ENCODE results near the gene SNRPD3.

SNRPD3 gene

GRCh38 chr22:24555165-24556039, at the start of gene SNRPD3:
Gene SNRPD3 (plus strand): TSS chr22:24555999. CDS start chr22:24557675, 1,676 bp downstream.
- H3K4me3 ChIP-seq (ENCODE audit: low read depth, low read length) = peak within 1 kb of the TSS; percentile 99
- TF ChIP-seq CTCF (IDR thresholded peaks at IDR 0.05; ENCODE audit: low read depth, low read length) = no peak
- H3K36me3 ChIP-seq = peaks cover 48% of the 10 kb centered on the region
- no peaks in the 10 kb centered on the region for H3K27me3 ChIP-seq (ENCODE audit: insufficient read depth, low read depth, severe bottlenecking)
- peak within 1 kb of the TSS; percentile 96 for H3K27ac ChIP-seq
- no peaks in the 10 kb centered on the region for H3K9me3 ChIP-seq (ENCODE audit: severe bottlenecking)
- peak; percentile 99 for DNase-seq

DNA sequence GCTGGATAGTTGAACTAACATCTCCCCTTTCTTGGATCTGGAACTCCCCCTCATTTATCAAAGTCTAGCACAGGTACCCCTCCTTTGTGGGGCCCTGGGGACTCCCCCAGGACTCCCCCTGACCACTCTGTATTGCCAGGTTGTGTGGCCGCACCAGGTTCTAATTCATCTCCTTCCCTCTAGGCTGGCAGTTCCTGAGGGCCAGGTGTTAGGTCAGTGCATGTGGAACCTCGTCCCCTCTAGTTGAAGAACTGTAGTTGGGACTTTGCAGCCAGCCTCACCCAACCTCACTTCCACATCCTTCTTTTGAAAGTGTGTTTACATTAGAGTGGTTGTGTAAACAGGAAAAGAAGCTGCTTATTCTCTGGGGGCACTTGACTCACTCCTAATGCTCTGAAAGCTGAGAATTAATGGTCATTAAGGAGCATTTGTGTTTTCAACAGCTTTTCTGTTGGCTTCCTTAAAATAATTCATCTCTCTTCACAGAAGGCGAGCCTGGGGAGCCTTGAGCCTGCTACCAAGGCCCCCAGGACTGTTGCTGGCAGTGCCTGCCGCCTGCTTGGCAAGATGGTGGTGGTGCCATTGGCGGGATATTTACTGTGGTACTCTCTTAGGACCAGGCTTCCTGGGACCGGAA, 48.9 kb upstream of the SNRPD3 start:
- no peak overlapping the region for H3K27ac ChIP-seq
- H3K27me3 ChIP-seq (ENCODE audit: insufficient read depth, low read depth, severe bottlenecking) = no peaks in the 10 kb centered on the region
- H3K9me3 ChIP-seq (ENCODE audit: severe bottlenecking) = no peaks in the 10 kb centered on the region
- no peak for DNase-seq
- H3K4me3 ChIP-seq (ENCODE audit: low read depth, low read length) = no peak overlapping the region
- H3K36me3 ChIP-seq = no peaks in the 10 kb centered on the region
- TF ChIP-seq CTCF (IDR thresholded peaks at IDR 0.05; ENCODE audit: low read depth, low read length) = no peak

DNA sequence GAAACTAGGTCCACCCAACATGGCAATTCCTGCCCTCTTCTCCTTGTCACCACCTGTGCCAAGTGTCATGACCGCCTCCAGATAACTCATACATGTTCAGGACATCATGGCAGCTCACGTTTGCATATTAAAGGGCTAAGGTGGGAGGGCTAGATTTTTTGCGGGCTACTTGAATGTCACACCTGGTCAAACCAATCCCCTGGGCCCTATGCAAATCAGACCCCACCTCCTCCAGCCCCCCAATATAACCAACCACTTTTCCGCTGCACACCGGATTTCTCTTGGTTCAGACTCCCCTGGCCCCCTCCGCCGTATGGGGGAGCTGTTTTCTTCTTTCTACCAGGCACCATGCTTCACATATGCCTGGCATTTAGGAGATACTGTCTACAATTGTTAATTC, 48.1 kb upstream of the SNRPD3 start:
- Histone ChIP-seq H3K4me3 (ENCODE audit: low read depth, low read length) (no peak overlapping the region), H3K27ac (no peak overlapping the region), H3K27me3 (ENCODE audit: insufficient read depth, low read depth, severe bottlenecking) (no peaks in the 10 kb centered on the region), H3K36me3 (no peaks in the 10 kb centered on the region), H3K9me3 (ENCODE audit: severe bottlenecking) (no peaks in the 10 kb centered on the region)
- no peak for DNase-seq
- TF ChIP-seq CTCF (IDR thresholded peaks at IDR 0.05; ENCODE audit: low read depth, low read length) = no peak

GRCh38 chr22:24510637-24511625, 44.9 kb upstream of the SNRPD3 start:
- no peak overlapping the region for H3K27ac ChIP-seq
- TF ChIP-seq CTCF (IDR thresholded peaks at IDR 0.05; ENCODE audit: low read depth, low read length) = no peak
- DNase-seq = no peak

GRCh38 chr22:24512043-24512442, 43.8 kb upstream of the SNRPD3 start:
- no peak for TF ChIP-seq CTCF (IDR thresholded peaks at IDR 0.05; ENCODE audit: low read depth, low read length)
- Histone ChIP-seq H3K4me3 (ENCODE audit: low read depth, low read length) (no peak overlapping the region), H3K27ac (no peak overlapping the region), H3K27me3 (ENCODE audit: insufficient read depth, low read depth, severe bottlenecking) (no peaks in the 10 kb centered on the region), H3K36me3 (no peaks in the 10 kb centered on the region), H3K9me3 (ENCODE audit: severe bottlenecking) (no peaks in the 10 kb centered on the region)
- no peak for DNase-seq

More at GRCh38 chr22:24510637-24511625, 44.9 kb upstream of the SNRPD3 start:
- no peaks in the 10 kb centered on the region for H3K9me3 ChIP-seq (ENCODE audit: severe bottlenecking)
- no peaks in the 10 kb centered on the region for H3K27me3 ChIP-seq (ENCODE audit: insufficient read depth, low read depth, severe bottlenecking)
- H3K36me3 ChIP-seq = no peaks in the 10 kb centered on the region
- no peak overlapping the region for H3K4me3 ChIP-seq (ENCODE audit: low read depth, low read length)
